GM18519 (cell line): ENCODE data around the gene HMOX1.
"Not testable (repeated sequence)": the region's sequence is repeated elsewhere in the genome, so short reads cannot be mapped to it uniquely, and the experiment has no call there.

ENCODE experiments used
- ATAC-seq: cut with Tn5 transposase; IDR thresholded peaks from one replicate; pipeline ENCODE4 v1.9.1; 2021; ENCODE audit warnings: mild to moderate bottlenecking, moderate library complexity; ENCODE audit not compliant: unreplicated experiment, low FRiP score

Gene HMOX1

GRCh38 chr22:35430897-35431322, 50.0 kb downstream of the HMOX1 start:
- no peak for ATAC-seq

- ATAC-seq: no peak
These were observed 50.8 kb downstream of the HMOX1 start for GRCh38 chr22:35431483-35432227.

- ATAC-seq: no peak
These were observed 51.5 kb downstream of the HMOX1 start for GRCh38 chr22:35432228-35432905.

GRCh38 chr22:35434061-35434710, 53.3 kb downstream of the HMOX1 start:
- ATAC-seq: no peak

- ATAC-seq: no peak
These were observed 54.4 kb downstream of the HMOX1 start for GRCh38 chr22:35435201-35435740.

- ATAC-seq: no peak
These were observed 55.5 kb downstream of the HMOX1 start for GRCh38 chr22:35436421-35436820.

GRCh38 chr22:35437049-35437448, 56.2 kb downstream of the HMOX1 start:
- ATAC-seq: no peak

GRCh38 chr22:35438673-35439364, 57.9 kb downstream of the HMOX1 start:
- ATAC-seq: not testable (repeated sequence)

GRCh38 chr22:35439365-35439717, 58.4 kb downstream of the HMOX1 start:
- ATAC-seq: no peak

GRCh38 chr22:35440129-35440528, 59.2 kb downstream of the HMOX1 start:
- no peak for ATAC-seq

- ATAC-seq: no peak
These were observed 60.7 kb downstream of the HMOX1 start for GRCh38 chr22:35441489-35442100.

- no peak for ATAC-seq
These were observed 61.6 kb downstream of the HMOX1 start for GRCh38 chr22:35442471-35442870.

- ATAC-seq: no peak
These were observed 62.4 kb downstream of the HMOX1 start for GRCh38 chr22:35443338-35443737.
